GM23338 (cell line): ENCODE measurements around the gene TUBB4A. TPM values are rescaled to one million over a fixed set of nuclear protein-coding genes. Genes with fewer than 3 reads are reported as not detected.

Experiments
- ATAC-seq: fragments of 200-7000 bp; cut with Tn5 transposase; 3 replicates; pipeline ENCODE4 v1.9.1; 2020
- DNase-seq: peaks from one replicate; pipeline ENCODE4 v3.0.0-alpha.2; 2015; ENCODE audit warnings: low spot score
- H2AFZ ChIP-seq: fragments of 200-600 bp; sonication (generic); 2 replicates; pipeline ENCODE4 v1.8.0; 2016; ENCODE audit warnings: antibody characterized with exemption, mild to moderate bottlenecking, moderate library complexity
- H3F3A ChIP-seq: fragments of 200-600 bp; sonication (generic); replicated peaks from 2 replicates; pipeline ENCODE4 v1.8.0; 2017; ENCODE audit warnings: antibody characterized with exemption, mixed run types, low read depth
- H3K27ac ChIP-seq: fragments of 200-600 bp; sonication (generic); 2 replicates; pipeline ENCODE4 v1.6.1; 2016; ENCODE audit warnings: low read depth
- H3K27me3 ChIP-seq: fragments of 200-600 bp; sonication (generic); 2 replicates; pipeline ENCODE4 v1.8.0; 2016; ENCODE audit warnings: mild to moderate bottlenecking, mixed run types, moderate library complexity; ENCODE audit not compliant: insufficient read depth
- H3K36me3 ChIP-seq: fragments of 200-600 bp; sonication (generic); 2 replicates; pipeline ENCODE4 v1.8.0; 2016; ENCODE audit warnings: mild to moderate bottlenecking; ENCODE audit not compliant: insufficient read depth
- H3K4me1 ChIP-seq: fragments of 200-600 bp; sonication (generic); 2 replicates; pipeline ENCODE4 v1.8.0; 2016; ENCODE audit warnings: mild to moderate bottlenecking, moderate library complexity; ENCODE audit not compliant: insufficient read depth
- H3K4me2 ChIP-seq: fragments of 200-600 bp; sonication (generic); 2 replicates; pipeline ENCODE4 v1.7.1; 2017; ENCODE audit warnings: mixed run types
- H3K4me3 ChIP-seq: fragments of 200-600 bp; sonication (generic); 2 replicates; pipeline ENCODE4 v1.6.1; 2016; ENCODE audit warnings: mixed run types
- H3K79me2 ChIP-seq: fragments of 200-600 bp; sonication (generic); replicated peaks from 2 replicates; pipeline ENCODE4 v1.8.0; 2017; ENCODE audit warnings: mild to moderate bottlenecking; ENCODE audit not compliant: insufficient read depth
- H3K9me2 ChIP-seq: fragments of 200-600 bp; sonication (generic); 2 replicates; pipeline ENCODE4 v1.8.0; 2017; ENCODE audit not compliant: insufficient read depth
- H4K20me1 ChIP-seq: fragments of 200-600 bp; sonication (generic); replicated peaks from 2 replicates; pipeline ENCODE4 v1.8.0; 2017; ENCODE audit warnings: mild to moderate bottlenecking; ENCODE audit not compliant: insufficient read depth
- H3K27ac Mint-ChIP-seq: 2 replicates; pipeline ENCODE4 v1.8.0; 2020; ENCODE audit warnings: inconsistent platforms, mild to moderate bottlenecking, moderate library complexity, mixed read lengths
- H3K27me3 Mint-ChIP-seq: 3 replicates; pipeline ENCODE4 v1.8.0; 2022; ENCODE audit warnings: low read depth, mild to moderate bottlenecking, moderate library complexity, mixed read lengths, inconsistent platforms; ENCODE audit not compliant: insufficient read depth, poor library complexity
- H3K36me3 Mint-ChIP-seq: 3 replicates; pipeline ENCODE4 v1.8.0; 2021; ENCODE audit warnings: low read depth, mild to moderate bottlenecking, inconsistent platforms, moderate library complexity, mixed read lengths
- H3K4me1 Mint-ChIP-seq: 3 replicates; pipeline ENCODE4 v1.8.0; 2020; ENCODE audit warnings: mild to moderate bottlenecking, inconsistent platforms, mixed read lengths
- H3K4me3 Mint-ChIP-seq: 3 replicates; pipeline ENCODE4 v1.8.0; 2021; ENCODE audit warnings: moderate library complexity, mild to moderate bottlenecking, inconsistent platforms, mixed read lengths
- H3K9me3 Mint-ChIP-seq: 3 replicates; pipeline ENCODE4 v1.8.0; 2020; ENCODE audit warnings: moderate library complexity, mild to moderate bottlenecking, inconsistent platforms, mixed read lengths
- CREB1 ChIP-seq: fragments of 250-450 bp; sonication (Bioruptor Pico); IDR thresholded peaks from 2 replicates; pipeline ENCODE4 v1.5.0; 2020; ENCODE audit warnings: low read depth, mild to moderate bottlenecking, moderate library complexity
- EZH2 ChIP-seq: fragments of 200-600 bp; sonication (generic); IDR thresholded peaks from one replicate; pipeline ENCODE4 v1.8.0; 2017; ENCODE audit warnings: antibody characterized with exemption, mild to moderate bottlenecking, low read depth; ENCODE audit not compliant: unreplicated experiment
- EZH2phosphoT487 ChIP-seq: fragments of 200-600 bp; sonication (generic); IDR thresholded peaks from one replicate; pipeline ENCODE4 v1.8.1; 2018; ENCODE audit warnings: antibody characterized with exemption; ENCODE audit not compliant: unreplicated experiment
- JUNB ChIP-seq: IDR thresholded peaks from one replicate; pipeline ENCODE4 v1.6.1; 2016; ENCODE audit warnings: antibody characterized with exemption; ENCODE audit not compliant: unreplicated experiment
- NANOG ChIP-seq: IDR thresholded peaks from 2 replicates; pipeline ENCODE4 v1.6.1; 2016; ENCODE audit warnings: antibody characterized with exemption, borderline replicate concordance
- POLR2AphosphoS5 ChIP-seq: IDR thresholded peaks from 2 replicates; pipeline ENCODE4 v1.6.1; 2016; ENCODE audit warnings: antibody characterized with exemption, low read depth
- STAT1 ChIP-seq: IDR thresholded peaks from one replicate; pipeline ENCODE4 v1.6.1; 2016; ENCODE audit warnings: antibody characterized with exemption; ENCODE audit not compliant: unreplicated experiment
- ZNF114 ChIP-seq: fragments of 250-450 bp; sonication (Bioruptor Pico); IDR thresholded peaks from 2 replicates; pipeline ENCODE4 v1.5.0; 2020; ENCODE audit warnings: mild to moderate bottlenecking, moderate library complexity
- ZNF331 ChIP-seq: fragments of 250-450 bp; sonication (Bioruptor Pico); IDR thresholded peaks from 2 replicates; pipeline ENCODE4 v1.5.0; 2020; ENCODE audit warnings: low read depth, mild to moderate bottlenecking, moderate library complexity
- polyA plus RNA-seq: library from polyadenylated mRNA; unstranded; fragments of >200 nt; fragmentation: Nextera tagmentation; extraction: Ambion mirVana; gene quantifications from 2 replicates; pipeline ENCODE4 v1.2.1, GENCODE V29; 2016
- total RNA-seq: library from RNA; depleted of rRNA; stranded (reverse); fragments of >200 nt; shearing (Covaris generic); gene quantifications from 2 replicates; pipeline ENCODE4 v1.2.3, GENCODE V29; 2014
- TF ChIP-seq, protein P1 (sequence below): IDR thresholded peaks from 2 replicates; pipeline ENCODE4 v1.6.1; 2016; ENCODE audit warnings: antibody characterized with exemption
- TF ChIP-seq, protein P2 (sequence below): fragments of 250-450 bp; sonication (Bioruptor Pico); IDR thresholded peaks from 2 replicates; pipeline ENCODE4 v1.5.0; 2020; ENCODE audit warnings: mild to moderate bottlenecking, moderate library complexity
- TF ChIP-seq, protein P3 (sequence below), 2 experiments: fragments of 200-600 bp in 1 of 2; sonication (generic) in 1 of 2; conservative IDR thresholded peaks; 2 replicates each; pipeline versions ENCODE4 v1.5.1 to v1.6.1; 2016 to 2017; ENCODE audit warnings: antibody characterized with exemption in 2 of 2, low read depth in 2 of 2, mild to moderate bottlenecking in 2 of 2, moderate library complexity in 1 of 2
- TF ChIP-seq, protein P4 (sequence below): IDR thresholded peaks from one replicate; pipeline ENCODE4 v1.6.1; 2018; ENCODE audit warnings: antibody characterized with exemption; ENCODE audit not compliant: unreplicated experiment

The TUBB4A gene
- total and polyA plus RNA-seq, 2 experiments from 2014 or later, result 32.9 to 41.7 TPM

DNA sequence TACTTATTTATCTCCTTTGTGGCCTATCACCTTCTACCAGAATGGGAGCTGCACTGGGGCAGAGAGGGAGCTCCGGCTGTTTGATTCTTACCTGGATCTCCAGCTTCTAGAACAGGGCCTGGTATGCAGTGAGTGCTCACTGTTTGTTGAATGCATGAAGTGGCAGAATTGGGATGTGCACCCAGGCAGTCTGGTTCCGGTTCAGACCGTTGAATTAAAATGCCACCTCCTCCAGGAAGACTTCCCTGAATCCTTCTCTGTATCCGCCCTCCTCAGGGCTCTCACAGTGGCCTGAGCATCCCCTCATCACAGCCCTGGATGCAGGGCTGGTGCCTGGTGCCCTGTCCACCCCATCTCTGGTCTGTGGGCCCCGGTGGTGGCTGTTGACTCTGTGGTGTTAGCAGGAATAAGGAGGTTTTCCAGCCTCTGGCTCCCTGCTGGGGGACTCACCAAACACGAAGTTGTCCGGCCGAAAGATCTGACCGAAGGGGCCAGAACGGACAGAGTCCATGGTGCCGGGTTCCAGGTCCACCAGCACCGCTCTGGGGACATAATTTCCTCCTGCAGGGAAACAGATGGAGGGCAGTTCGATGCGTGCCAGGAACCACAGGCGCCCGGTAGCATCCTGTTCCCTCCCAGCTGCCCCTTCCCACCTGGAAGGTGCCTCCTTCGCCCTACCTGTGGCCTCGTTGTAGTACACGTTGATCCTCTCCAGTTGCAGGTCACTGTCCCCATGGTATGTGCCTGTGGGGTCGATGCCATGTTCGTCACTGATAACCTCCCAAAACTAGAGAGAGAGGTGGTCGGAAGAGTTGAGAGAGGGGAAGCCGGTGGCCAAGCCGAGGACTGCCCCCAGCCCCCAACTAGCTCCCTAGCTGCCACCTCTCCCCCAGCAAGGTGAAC lies 1.0 kb downstream of the TUBB4A start:
- H3K27me3 Mint-ChIP-seq, result peaks cover 23% of the 10 kb centered on the region
- Histone ChIP-seq H2AFZ (peak overlapping the region; percentile 97), H3K4me1 (peaks cover 6% of the 10 kb centered on the region; the same call in 1 of the 2 replicates), H3F3A (no peaks in the 10 kb centered on the region), H3K27ac (no peak overlapping the region), H3K36me3 (no peaks in the 10 kb centered on the region), H3K79me2 (no peaks in the 10 kb centered on the region), H3K4me2 (peak overlapping the region; percentile 91), H3K9me2 (no peaks in the 10 kb centered on the region), H4K20me1 (no peaks in the 10 kb centered on the region), H3K27me3 (peaks cover 10% of the 10 kb centered on the region; the same call in 1 of the 2 replicates), H3K4me3 (peak overlapping the region; percentile 86)
- H3K4me1 Mint-ChIP-seq, result peaks cover 10% of the 10 kb centered on the region
- peak overlapping the region; percentile 67; the same call in 1 of the 2 replicates for H3K27ac Mint-ChIP-seq
- no peak for TF ChIP-seq STAT1
- no peak for TF ChIP-seq ZNF114 (CRISPR knock-in tag)
- no peak for TF ChIP-seq EZH2
- TF ChIP-seq, protein P1, sequence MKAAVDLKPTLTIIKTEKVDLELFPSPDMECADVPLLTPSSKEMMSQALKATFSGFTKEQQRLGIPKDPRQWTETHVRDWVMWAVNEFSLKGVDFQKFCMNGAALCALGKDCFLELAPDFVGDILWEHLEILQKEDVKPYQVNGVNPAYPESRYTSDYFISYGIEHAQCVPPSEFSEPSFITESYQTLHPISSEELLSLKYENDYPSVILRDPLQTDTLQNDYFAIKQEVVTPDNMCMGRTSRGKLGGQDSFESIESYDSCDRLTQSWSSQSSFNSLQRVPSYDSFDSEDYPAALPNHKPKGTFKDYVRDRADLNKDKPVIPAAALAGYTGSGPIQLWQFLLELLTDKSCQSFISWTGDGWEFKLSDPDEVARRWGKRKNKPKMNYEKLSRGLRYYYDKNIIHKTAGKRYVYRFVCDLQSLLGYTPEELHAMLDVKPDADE, result no peak
- TF ChIP-seq, protein P2, sequence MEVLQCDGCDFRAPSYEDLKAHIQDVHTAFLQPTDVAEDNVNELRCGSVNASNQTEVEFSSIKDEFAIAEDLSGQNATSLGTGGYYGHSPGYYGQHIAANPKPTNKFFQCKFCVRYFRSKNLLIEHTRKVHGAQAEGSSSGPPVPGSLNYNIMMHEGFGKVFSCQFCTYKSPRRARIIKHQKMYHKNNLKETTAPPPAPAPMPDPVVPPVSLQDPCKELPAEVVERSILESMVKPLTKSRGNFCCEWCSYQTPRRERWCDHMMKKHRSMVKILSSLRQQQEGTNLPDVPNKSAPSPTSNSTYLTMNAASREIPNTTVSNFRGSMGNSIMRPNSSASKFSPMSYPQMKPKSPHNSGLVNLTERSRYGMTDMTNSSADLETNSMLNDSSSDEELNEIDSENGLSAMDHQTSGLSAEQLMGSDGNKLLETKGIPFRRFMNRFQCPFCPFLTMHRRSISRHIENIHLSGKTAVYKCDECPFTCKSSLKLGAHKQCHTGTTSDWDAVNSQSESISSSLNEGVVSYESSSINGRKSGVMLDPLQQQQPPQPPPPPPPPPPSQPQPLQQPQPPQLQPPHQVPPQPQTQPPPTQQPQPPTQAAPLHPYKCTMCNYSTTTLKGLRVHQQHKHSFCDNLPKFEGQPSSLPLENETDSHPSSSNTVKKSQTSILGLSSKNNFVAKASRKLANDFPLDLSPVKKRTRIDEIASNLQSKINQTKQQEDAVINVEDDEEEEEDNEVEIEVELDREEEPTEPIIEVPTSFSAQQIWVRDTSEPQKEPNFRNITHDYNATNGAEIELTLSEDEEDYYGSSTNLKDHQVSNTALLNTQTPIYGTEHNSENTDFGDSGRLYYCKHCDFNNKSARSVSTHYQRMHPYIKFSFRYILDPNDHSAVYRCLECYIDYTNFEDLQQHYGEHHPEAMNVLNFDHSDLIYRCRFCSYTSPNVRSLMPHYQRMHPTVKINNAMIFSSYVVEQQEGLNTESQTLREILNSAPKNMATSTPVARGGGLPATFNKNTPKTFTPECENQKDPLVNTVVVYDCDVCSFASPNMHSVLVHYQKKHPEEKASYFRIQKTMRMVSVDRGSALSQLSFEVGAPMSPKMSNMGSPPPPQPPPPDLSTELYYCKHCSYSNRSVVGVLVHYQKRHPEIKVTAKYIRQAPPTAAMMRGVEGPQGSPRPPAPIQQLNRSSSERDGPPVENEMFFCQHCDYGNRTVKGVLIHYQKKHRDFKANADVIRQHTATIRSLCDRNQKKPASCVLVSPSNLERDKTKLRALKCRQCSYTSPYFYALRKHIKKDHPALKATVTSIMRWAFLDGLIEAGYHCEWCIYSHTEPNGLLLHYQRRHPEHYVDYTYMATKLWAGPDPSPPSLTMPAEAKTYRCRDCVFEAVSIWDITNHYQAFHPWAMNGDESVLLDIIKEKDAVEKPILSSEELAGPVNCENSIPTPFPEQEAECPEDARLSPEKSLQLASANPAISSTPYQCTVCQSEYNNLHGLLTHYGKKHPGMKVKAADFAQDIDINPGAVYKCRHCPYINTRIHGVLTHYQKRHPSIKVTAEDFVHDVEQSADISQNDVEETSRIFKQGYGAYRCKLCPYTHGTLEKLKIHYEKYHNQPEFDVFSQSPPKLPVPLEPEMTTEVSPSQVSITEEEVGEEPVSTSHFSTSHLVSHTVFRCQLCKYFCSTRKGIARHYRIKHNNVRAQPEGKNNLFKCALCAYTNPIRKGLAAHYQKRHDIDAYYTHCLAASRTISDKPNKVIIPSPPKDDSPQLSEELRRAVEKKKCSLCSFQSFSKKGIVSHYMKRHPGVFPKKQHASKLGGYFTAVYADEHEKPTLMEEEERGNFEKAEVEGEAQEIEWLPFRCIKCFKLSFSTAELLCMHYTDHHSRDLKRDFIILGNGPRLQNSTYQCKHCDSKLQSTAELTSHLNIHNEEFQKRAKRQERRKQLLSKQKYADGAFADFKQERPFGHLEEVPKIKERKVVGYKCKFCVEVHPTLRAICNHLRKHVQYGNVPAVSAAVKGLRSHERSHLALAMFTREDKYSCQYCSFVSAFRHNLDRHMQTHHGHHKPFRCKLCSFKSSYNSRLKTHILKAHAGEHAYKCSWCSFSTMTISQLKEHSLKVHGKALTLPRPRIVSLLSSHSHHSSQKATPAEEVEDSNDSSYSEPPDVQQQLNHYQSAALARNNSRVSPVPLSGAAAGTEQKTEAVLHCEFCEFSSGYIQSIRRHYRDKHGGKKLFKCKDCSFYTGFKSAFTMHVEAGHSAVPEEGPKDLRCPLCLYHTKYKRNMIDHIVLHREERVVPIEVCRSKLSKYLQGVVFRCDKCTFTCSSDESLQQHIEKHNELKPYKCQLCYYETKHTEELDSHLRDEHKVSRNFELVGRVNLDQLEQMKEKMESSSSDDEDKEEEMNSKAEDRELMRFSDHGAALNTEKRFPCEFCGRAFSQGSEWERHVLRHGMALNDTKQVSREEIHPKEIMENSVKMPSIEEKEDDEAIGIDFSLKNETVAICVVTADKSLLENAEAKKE (CRISPR knock-in tag), result no peak
- TF ChIP-seq, protein P3, sequence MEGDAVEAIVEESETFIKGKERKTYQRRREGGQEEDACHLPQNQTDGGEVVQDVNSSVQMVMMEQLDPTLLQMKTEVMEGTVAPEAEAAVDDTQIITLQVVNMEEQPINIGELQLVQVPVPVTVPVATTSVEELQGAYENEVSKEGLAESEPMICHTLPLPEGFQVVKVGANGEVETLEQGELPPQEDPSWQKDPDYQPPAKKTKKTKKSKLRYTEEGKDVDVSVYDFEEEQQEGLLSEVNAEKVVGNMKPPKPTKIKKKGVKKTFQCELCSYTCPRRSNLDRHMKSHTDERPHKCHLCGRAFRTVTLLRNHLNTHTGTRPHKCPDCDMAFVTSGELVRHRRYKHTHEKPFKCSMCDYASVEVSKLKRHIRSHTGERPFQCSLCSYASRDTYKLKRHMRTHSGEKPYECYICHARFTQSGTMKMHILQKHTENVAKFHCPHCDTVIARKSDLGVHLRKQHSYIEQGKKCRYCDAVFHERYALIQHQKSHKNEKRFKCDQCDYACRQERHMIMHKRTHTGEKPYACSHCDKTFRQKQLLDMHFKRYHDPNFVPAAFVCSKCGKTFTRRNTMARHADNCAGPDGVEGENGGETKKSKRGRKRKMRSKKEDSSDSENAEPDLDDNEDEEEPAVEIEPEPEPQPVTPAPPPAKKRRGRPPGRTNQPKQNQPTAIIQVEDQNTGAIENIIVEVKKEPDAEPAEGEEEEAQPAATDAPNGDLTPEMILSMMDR (conservative IDR thresholded peaks at IDR 0.05; ENCODE audit: low read depth in 2 of 2), result no peak
- TF ChIP-seq, protein P4, sequence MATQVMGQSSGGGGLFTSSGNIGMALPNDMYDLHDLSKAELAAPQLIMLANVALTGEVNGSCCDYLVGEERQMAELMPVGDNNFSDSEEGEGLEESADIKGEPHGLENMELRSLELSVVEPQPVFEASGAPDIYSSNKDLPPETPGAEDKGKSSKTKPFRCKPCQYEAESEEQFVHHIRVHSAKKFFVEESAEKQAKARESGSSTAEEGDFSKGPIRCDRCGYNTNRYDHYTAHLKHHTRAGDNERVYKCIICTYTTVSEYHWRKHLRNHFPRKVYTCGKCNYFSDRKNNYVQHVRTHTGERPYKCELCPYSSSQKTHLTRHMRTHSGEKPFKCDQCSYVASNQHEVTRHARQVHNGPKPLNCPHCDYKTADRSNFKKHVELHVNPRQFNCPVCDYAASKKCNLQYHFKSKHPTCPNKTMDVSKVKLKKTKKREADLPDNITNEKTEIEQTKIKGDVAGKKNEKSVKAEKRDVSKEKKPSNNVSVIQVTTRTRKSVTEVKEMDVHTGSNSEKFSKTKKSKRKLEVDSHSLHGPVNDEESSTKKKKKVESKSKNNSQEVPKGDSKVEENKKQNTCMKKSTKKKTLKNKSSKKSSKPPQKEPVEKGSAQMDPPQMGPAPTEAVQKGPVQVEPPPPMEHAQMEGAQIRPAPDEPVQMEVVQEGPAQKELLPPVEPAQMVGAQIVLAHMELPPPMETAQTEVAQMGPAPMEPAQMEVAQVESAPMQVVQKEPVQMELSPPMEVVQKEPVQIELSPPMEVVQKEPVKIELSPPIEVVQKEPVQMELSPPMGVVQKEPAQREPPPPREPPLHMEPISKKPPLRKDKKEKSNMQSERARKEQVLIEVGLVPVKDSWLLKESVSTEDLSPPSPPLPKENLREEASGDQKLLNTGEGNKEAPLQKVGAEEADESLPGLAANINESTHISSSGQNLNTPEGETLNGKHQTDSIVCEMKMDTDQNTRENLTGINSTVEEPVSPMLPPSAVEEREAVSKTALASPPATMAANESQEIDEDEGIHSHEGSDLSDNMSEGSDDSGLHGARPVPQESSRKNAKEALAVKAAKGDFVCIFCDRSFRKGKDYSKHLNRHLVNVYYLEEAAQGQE, result no peak
- no peak for TF ChIP-seq ZNF331 (CRISPR knock-in tag)
- no peak for TF ChIP-seq EZH2phosphoT487
- no peak for TF ChIP-seq JUNB
- TF ChIP-seq NANOG, result no peak
- TF ChIP-seq POLR2AphosphoS5, result no peak
- no peak for TF ChIP-seq CREB1
- DNase-seq, result peak; percentile 26
- peak; percentile 11 for ATAC-seq
- H3K36me3 Mint-ChIP-seq, result no peaks in the 10 kb centered on the region; the same call in 2 of the 3 replicates
- peak overlapping the region; percentile 86 for H3K4me3 Mint-ChIP-seq
- no peaks in the 10 kb centered on the region; the same call in 2 of the 3 replicates for H3K9me3 Mint-ChIP-seq
